SHP77 (cell line): Measurements from ENCODE around the gene LIMK1.
"Not testable (repeated sequence)": the region's sequence is repeated elsewhere in the genome, so short reads cannot be mapped to it uniquely, and the experiment has no call there.

Experiments
- DNase-seq, 2 experiments: peaks; one replicate each; lab custom pipeline; 2025; lab: John Stamatoyannopoulos, UW

Gene LIMK1

DNA sequence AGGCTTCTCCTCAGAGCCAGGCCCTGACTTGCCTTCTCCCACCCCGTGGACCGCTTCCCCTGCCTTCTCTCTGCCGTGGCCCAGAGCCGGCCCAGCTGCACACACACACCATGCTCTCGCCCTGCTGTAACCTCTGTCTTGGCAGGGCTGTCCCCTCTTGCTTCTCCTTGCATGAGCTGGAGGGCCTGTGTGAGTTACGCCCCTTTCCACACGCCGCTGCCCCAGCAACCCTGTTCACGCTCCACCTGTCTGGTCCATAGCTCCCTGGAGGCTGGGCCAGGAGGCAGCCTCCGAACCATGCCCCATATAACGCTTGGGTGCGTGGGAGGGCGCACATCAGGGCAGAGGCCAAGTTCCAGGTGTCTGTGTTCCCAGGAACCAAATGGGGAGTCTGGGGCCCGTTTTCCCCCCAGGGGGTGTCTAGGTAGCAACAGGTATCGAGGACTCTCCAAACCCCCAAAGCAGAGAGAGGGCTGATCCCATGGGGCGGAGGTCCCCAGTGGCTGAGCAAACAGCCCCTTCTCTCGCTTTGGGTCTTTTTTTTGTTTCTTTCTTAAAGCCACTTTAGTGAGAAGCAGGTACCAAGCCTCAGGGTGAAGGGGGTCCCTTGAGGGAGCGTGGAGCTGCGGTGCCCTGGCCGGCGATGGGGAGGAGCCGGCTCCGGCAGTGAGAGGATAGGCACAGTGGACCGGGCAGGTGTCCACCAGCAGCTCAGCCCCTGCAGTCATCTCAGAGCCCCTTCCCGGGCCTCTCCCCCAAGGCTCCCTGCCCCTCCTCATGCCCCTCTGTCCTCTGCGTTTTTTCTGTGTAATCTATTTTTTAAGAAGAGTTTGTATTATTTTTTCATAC, 38.0 kb downstream of the LIMK1 start:
- no peak for DNase-seq

DNA sequence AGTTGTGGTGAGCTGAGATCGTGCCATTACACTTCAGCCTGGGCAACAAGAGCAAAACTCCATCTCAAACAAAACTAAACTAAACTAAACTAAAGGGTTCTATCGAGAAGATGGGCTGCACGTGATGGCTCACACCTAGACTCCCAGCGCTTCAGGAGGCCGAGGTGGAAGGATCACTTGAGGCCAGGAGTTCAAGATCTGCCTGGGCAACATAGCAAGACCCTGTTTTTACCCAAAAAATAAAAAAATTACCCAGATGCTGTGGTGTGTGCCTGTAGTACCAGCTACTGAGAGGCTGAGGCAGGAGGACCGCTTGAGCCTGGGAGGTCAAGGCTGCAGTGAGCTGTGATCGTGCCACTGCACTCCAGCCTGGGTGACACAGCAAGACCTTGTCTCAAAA, 40.3 kb downstream of the LIMK1 start:
- DNase-seq: not testable (repeated sequence)

DNA sequence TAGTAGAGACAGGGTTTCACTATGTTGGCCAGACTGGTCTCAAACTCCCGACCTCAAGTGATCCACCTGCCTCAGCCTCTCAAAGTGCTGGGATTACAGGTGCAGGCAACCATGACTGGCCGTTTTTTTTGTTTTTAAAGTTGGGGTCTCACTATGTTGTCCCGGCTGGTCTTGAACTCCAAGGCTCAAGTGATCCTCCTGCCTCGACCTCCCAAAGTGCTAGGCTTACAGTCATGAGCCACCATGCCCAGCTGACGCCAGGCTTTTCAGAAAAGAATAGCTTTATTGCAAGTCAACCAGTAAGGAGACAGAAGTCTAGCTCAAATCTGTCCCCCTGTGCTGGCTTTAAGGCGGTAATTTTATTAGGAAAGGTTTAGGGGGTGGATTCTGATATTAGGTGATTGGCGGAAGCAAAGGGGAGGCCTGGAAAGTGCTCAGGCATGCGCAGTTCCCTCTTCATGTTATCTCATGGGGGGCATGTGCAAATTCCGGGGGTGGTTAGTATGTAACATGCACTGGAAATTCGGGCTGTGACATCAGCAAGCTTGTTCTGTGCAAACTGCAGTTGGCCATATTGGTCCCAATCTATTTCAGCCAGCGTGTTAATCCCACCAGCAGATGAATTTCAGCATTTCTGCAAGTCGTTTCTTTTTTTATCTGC, 42.7 kb downstream of the LIMK1 start:
- DNase-seq: no peak

- DNase-seq: no peak
Observed at GRCh38 chr7:74129887-74130286, 46.3 kb downstream of the LIMK1 start.

DNA sequence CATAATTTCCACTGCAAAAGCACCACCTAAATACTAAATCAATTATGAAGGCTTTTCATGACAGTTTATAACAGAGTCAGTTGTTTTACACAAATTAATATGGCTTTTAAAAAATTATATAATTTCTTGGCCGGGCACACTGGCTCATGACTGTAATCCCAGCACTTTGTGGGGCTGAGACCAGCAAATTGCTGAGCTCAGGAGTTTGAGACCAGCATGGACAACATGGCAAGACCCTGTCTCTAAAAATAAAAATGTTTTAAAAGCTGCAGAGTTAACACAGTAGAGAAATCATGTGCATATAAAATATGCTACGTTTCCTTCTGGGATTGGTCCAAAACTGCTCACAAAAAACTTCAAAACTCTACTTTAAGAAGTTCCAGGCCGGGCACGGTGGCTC, 46.9 kb downstream of the LIMK1 start:
- no peak for DNase-seq

DNA sequence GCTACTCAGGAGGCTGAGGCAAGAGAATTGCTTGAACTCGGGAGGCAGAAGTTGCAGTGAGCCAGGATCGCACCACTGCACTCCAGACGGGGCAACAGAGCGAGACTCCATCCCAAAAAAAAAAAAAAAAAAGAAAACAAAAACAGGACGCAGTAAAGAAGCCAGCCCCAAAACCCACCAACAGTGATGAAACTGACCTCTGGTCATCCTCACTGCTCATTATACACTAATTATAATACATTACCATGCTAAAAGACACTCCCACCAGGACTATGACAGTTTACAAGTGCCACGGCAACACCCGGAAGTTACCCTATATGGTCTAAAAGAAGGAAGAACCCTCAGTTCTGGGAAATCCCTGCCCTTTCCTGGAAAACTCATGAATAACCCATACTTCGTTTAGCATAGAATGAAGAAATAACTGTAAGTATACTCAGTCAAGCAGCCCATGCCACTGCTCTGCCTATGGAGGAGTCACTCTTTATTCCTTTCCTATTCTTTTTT, 50.6 kb downstream of the LIMK1 start:
- DNase-seq: no peak

GRCh38 chr7:74138334-74138867, 54.8 kb downstream of the LIMK1 start:
- DNase-seq: no peak

DNA sequence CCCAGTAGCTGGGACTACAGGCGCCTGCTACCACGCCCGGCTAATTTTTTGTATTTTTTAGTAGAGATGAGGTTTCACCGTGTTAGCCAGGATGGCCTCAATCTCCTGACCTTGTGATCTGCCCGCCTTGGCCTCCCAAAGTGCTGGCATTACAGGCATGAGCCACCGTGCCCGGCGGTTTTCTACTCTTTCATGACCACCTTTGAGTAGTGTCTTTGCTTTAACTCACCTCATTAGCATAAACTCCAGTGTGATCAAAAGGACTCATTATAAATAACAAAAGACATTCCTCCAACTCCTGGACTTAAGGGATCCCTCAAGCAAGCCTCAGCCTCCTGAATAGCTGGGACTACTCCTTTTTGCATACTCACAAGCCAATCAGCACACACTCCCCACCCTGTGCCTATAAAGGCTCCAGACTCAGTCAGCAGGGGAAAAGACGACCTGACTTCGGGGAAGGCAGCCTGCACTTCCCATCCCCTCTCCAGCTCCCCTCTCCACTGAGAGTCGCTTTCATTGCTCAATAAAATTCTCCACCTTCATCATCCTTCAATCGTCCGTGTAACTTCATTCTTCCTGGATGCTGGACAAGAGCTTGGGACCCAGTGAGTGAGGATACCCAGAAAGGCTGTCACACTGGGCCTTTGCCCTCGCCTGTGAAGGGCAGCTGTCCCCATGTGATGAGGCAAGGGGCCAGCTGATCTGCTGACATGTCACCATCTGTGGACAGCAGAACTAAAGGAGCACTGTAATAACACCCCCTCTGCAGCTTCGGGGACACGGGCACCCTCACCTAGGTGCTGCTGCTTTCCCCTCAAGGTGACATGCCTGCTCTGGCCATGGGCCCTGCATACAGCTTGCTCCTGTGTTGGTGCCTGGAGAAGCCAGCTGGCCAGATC, 55.6 kb downstream of the LIMK1 start:
- no peak for DNase-seq

DNA sequence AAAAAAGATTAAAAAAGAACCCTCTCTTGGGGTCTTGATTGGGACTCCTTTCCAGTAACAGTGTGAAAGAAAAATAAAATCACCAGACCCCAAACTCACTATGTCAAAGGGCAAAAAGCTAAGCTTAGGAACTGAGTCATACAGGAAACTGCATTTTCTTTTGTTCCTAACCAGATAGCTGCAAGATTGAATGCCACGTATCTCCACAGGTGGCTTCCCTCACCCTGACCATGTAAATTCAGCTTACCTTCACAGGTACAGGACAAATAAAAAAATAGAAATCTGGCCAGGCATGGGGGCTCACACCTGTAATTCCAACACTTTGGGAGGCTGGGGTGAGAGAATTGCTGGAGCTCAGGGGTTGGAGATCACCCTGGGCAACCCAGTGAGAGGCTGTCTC, 58.1 kb downstream of the LIMK1 start:
- no peak for DNase-seq

GRCh38 chr7:74143383-74143782, 59.8 kb downstream of the LIMK1 start:
- DNase-seq: no peak

GRCh38 chr7:74148491-74148890, 64.9 kb downstream of the LIMK1 start:
- no peak for DNase-seq

GRCh38 chr7:74149071-74149470, 65.5 kb downstream of the LIMK1 start:
- no peak for DNase-seq

GRCh38 chr7:74149603-74150002, 66.0 kb downstream of the LIMK1 start:
- DNase-seq: no peak

- no peak for DNase-seq
Observed at GRCh38 chr7:74153736-74154135, 70.1 kb downstream of the LIMK1 start.

DNA sequence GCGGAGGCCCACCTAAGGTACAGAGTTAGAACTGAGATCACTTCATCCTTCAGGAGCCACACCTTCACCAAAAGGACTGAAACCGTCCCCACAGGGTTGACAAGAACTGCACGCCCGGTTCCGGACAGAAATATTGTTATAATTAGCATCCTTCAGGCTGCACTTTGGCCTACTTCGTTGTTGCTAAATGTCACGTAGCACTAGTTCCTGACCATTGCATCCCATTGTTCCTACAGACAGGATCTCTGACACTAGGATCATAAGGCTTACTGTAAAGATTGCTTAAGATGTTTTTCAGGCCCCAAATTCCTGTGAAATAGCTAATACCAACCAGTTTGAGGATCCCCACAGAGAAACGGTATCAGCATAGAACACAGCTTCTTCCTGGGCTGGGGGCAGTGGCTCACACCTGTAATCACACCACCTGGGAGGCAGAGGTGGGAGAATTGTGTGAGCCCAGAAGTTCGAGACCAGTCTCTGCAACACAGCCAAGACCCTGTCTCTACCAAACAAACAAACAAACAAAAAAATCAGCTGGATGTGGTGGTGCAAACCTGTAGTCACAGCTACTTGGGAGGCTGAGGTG, 72.3 kb downstream of the LIMK1 start:
- no peak for DNase-seq

- no peak for DNase-seq
Observed at GRCh38 chr7:74157605-74158004, 74.0 kb downstream of the LIMK1 start.

- no peak for DNase-seq
Observed at GRCh38 chr7:74164985-74165456, 81.4 kb downstream of the LIMK1 start.

GRCh38 chr7:74165867-74166593, 82.4 kb downstream of the LIMK1 start:
- DNase-seq: no peak

DNA sequence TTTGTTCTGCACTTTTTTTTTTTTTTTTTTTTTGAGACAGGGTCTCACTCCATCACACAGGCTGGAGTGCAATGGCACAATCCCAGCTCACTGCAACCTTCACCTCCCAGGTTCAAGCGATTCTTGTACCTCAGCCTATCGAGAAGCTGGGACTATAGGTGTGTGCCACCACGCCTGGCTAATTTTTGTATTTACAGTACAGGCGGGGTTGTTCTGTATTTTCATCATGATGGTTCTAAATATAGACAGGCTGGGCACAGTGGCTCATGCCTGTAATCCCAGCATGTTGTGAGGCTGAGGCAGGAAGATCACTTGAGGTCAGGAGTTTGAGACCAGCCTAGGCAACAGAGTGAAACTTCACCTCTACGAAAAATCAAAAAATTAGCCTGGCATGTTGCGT, 83.7 kb downstream of the LIMK1 start:
- not testable (repeated sequence) for DNase-seq
